KMS-11 (cell line): ENCODE results near the gene SERTAD3.

Source experiments
- H2AFZ ChIP-seq: fragments of 200-600 bp; sonication (generic); 2 replicates; pipeline ENCODE4 v1.6.1; 2016; ENCODE audit warnings: antibody characterized with exemption, mixed run types, low read depth
- H3K27ac ChIP-seq: fragments of 200-600 bp; sonication (generic); 2 replicates; pipeline ENCODE4 v1.6.1; 2016; ENCODE audit warnings: mild to moderate bottlenecking, mixed run types
- H3K27me3 ChIP-seq: fragments of 200-600 bp; sonication (generic); 2 replicates; pipeline ENCODE4 v1.6.1; 2017; ENCODE audit warnings: mild to moderate bottlenecking, low read depth, mixed run types, moderate library complexity; ENCODE audit not compliant: insufficient read depth
- H3K36me3 ChIP-seq: fragments of 200-600 bp; sonication (generic); 2 replicates; pipeline ENCODE4 v1.6.1; 2017; ENCODE audit warnings: mild to moderate bottlenecking, mixed run types; ENCODE audit not compliant: insufficient read depth
- H3K4me1 ChIP-seq: fragments of 200-600 bp; sonication (generic); 2 replicates; pipeline ENCODE4 v1.6.1; 2016; ENCODE audit warnings: mild to moderate bottlenecking, low read depth, mixed run types; ENCODE audit not compliant: poor library complexity, severe bottlenecking
- H3K4me2 ChIP-seq: fragments of 200-600 bp; sonication (generic); 2 replicates; pipeline ENCODE4 v1.7.0; 2016; ENCODE audit warnings: mild to moderate bottlenecking, mixed run types
- H3K4me3 ChIP-seq: fragments of 200-600 bp; sonication (generic); IDR thresholded peaks from 2 replicates; pipeline ENCODE4 v1.6.1; 2017; ENCODE audit warnings: low read depth, low read length, mixed read lengths; ENCODE audit not compliant: insufficient read depth
- H3K79me2 ChIP-seq: fragments of 200-600 bp; sonication (generic); 2 replicates; pipeline ENCODE4 v1.6.1; 2016; ENCODE audit warnings: low read depth, mixed run types; ENCODE audit not compliant: insufficient read depth
- H3K9ac ChIP-seq: fragments of 200-600 bp; sonication (generic); 2 replicates; pipeline ENCODE4 v1.6.1; 2016; ENCODE audit warnings: mild to moderate bottlenecking, mixed run types
- H4K20me1 ChIP-seq: fragments of 200-600 bp; sonication (generic); 2 replicates; pipeline ENCODE4 v1.6.1; 2016; ENCODE audit warnings: mild to moderate bottlenecking, mixed run types; ENCODE audit not compliant: insufficient read depth
- CTCF ChIP-seq: fragments of 200-600 bp; sonication (generic); conservative IDR thresholded peaks from 2 replicates; pipeline ENCODE4 v1.6.1; 2017; ENCODE audit warnings: low read depth, mild to moderate bottlenecking, antibody characterized with exemption, low read length, moderate library complexity, mixed read lengths

Gene SERTAD3

GRCh38 chr19:40420766-40421765 lies 23.1 kb downstream of the SERTAD3 start:
- 0 out of 2 replicates have a peak, but pooled peaks cover 5% of the 10 kb centered on the region for H3K79me2 ChIP-seq
- H3K9ac ChIP-seq = peak overlapping the region; percentile 77
- TF ChIP-seq CTCF = peak; percentile 89
- H4K20me1 ChIP-seq = no peaks in the 10 kb centered on the region
- H3K4me1 ChIP-seq = peaks cover 30% of the 10 kb centered on the region
- H2AFZ ChIP-seq = peak overlapping the region; percentile 97
- peak overlapping the region; percentile 65 for H3K27ac ChIP-seq
- no peaks in the 10 kb centered on the region for H3K36me3 ChIP-seq
- no peak overlapping the region for H3K4me3 ChIP-seq
- H3K27me3 ChIP-seq = no peaks in the 10 kb centered on the region
- H3K4me2 ChIP-seq = peak overlapping the region; percentile 74

- Histone ChIP-seq H3K9ac (peak overlapping the region; percentile 77; the same call in 1 of the 2 replicates), H3K27ac (no peak overlapping the region), H3K4me2 (peak overlapping the region; percentile 74), H3K4me3 (no peak overlapping the region), H2AFZ (peak overlapping the region; percentile 97), H3K4me1 (peaks cover 30% of the 10 kb centered on the region), H3K27me3 (no peaks in the 10 kb centered on the region), H4K20me1 (no peaks in the 10 kb centered on the region), H3K79me2 (0 out of 2 replicates have a peak, but pooled peaks cover 5% of the 10 kb centered on the region), H3K36me3 (no peaks in the 10 kb centered on the region)
- TF ChIP-seq CTCF = no peak
These were observed 23.7 kb downstream of the SERTAD3 start for GRCh38 chr19:40420451-40420765.

GRCh38 chr19:40419780-40420179 lies 24.4 kb downstream of the SERTAD3 start:
- H2AFZ ChIP-seq = no peak overlapping the region
- no peaks in the 10 kb centered on the region for H4K20me1 ChIP-seq
- 0 out of 2 replicates have a peak, but pooled peaks cover 4% of the 10 kb centered on the region for H3K79me2 ChIP-seq
- H3K27ac ChIP-seq = no peak overlapping the region
- no peaks in the 10 kb centered on the region for H3K27me3 ChIP-seq
- no peak overlapping the region for H3K4me2 ChIP-seq
- no peaks in the 10 kb centered on the region for H3K36me3 ChIP-seq
- H3K4me1 ChIP-seq = peaks cover 29% of the 10 kb centered on the region
- no peak overlapping the region for H3K4me3 ChIP-seq
- no peak overlapping the region for H3K9ac ChIP-seq
- TF ChIP-seq CTCF = no peak

- H3K79me2 ChIP-seq = no peaks in the 10 kb centered on the region
- no peak overlapping the region for H3K4me2 ChIP-seq
- H2AFZ ChIP-seq = no peak overlapping the region
- peaks cover 22% of the 10 kb centered on the region for H3K4me1 ChIP-seq
- H3K4me3 ChIP-seq = no peak overlapping the region
- no peak for TF ChIP-seq CTCF
- H3K27me3 ChIP-seq = no peaks in the 10 kb centered on the region
- no peaks in the 10 kb centered on the region for H3K36me3 ChIP-seq
- H4K20me1 ChIP-seq = no peaks in the 10 kb centered on the region
- no peak overlapping the region for H3K27ac ChIP-seq
- no peak overlapping the region for H3K9ac ChIP-seq
These were observed 25.0 kb downstream of the SERTAD3 start for GRCh38 chr19:40419066-40419612.
